CD1c-positive myeloid dendritic cell (primary cell): ENCODE data around the gene ENPP5.

Source experiments
- DNase-seq: peaks from one replicate; pipeline ENCODE4 v3.0.0-alpha.2; 2016; ENCODE audit errors: extremely low spot score

ENPP5 gene, protein sequence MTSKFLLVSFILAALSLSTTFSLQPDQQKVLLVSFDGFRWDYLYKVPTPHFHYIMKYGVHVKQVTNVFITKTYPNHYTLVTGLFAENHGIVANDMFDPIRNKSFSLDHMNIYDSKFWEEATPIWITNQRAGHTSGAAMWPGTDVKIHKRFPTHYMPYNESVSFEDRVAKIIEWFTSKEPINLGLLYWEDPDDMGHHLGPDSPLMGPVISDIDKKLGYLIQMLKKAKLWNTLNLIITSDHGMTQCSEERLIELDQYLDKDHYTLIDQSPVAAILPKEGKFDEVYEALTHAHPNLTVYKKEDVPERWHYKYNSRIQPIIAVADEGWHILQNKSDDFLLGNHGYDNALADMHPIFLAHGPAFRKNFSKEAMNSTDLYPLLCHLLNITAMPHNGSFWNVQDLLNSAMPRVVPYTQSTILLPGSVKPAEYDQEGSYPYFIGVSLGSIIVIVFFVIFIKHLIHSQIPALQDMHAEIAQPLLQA

DNA sequence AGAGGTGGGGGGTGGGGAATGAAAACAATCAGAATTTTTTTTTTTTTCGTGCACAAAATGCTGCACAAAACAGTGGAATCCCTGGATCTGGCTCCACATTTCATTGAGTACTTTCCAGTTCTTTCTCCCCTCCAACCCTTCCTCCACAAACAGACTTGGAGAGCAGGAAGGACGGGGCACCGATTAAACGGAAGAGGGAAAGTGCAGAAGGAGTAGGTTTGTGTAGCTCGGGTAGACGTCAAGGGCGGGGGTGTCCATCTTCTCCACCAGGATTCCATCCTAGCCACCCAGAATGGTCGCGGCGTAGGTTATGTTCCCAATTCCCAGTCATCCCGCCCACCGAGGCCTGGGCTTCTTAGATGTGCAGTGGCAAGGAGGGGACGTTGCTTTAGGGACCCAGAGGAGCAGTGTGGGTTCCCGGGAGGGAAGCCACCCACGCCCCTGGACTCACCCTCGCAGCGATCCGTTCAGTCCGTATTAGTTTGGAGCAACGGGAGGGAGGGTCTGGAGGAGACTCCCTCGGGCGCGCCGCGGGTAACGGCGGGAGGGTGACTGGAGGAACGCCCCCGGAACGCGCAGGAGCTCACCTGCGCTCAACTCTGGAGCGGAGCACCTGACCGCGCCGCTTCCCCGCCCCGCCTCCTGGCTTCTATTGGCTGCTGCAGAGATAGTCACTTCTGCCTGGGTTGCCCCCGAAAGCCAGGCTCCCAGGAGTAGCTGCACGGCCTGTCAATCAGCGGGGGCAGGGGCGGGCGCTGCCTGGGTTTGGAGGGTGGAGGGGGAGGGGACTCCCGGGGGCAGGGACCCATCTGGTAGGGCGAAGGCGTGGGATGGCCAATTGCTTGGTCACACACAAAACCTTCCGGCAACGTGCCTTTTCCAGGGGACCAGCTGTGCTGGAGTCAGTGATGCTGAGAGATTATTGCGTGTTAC is at the start of gene ENPP5:
Gene ENPP5 (minus strand): TSS at position 624 of the 933 bp plus-strand sequence. CDS start 2,718 bp downstream, outside the sequence.
- DNase-seq = peak; percentile 44

DNA sequence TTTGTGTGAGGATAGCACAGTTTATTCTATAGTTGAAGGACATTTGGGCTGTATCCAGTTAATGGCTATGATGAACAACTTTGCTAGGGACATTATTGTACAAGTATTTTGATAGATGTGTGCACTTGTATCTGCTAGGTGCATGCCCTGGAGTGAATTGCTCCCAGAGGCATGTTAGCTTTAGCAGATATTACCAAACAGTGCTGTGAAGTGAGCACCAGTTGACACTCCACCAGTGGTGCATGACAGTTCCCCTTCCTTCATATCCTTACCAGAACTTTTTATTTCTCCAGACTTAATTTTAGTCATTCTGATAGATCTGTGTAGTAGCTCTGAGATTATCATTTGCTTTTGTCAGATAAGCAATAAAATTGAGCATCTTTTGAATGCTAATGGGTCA is 48.9 kb upstream of the ENPP5 start:
- DNase-seq = no peak

DNA sequence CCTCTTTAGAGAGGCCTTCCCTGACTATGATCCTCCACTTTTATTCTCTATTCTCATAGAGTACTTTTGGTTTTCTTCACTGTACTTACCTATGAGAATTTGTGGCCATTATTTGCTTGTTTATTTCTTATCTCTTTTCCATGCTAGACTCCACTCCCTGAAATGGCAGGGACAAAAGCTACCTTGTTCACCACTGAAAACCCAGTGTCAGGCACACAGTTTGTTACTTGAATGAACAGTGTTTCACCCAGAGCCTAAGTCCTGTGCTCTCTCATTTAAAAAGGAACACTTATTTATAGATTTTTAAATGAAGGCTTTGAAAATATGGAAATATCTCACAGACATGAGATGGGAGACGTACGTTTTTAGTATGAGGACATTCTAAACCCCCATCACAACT is 47.7 kb upstream of the ENPP5 start:
- DNase-seq = no peak

DNA sequence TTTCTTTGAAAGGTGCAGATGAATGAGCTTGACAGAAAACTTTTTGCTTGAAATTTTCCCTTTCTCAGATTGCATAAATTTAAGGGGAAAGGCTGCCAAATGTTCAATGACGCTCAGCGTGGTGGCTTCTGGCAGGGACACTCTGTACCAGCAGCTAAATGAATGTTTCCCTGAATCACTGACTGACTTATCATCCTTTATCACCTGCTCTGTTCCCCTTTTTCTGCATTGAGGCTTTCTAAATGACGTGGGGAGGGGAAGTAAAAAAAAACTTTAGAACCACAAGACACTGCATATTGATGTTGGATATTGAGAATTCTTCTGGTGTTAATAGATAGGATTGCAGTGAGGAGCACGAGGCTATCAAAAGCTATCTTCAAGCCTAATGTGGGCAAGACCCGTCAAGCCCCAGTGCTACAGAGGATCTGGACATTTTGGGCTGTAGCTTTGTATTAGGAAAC is 46.9 kb upstream of the ENPP5 start:
- DNase-seq = peak; percentile 50

DNA sequence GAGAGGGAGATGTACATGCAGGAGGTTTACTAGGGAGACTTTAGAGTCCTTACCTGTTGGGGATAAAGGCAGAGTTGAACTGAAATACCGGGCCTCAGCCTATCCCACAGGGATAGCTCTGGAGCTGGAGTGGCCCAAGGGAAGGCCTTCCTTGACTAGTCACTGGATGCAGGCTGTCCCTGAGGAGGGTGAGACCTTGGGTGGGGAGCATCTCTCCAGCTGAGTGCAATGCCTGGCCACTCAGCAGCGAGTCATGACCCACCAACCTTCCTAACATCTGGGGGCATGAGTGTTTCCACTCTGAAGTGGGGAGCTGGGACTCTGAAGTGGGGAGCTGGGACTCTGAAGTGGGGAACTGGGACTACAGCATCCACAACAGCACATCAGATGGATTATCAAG is 46.1 kb upstream of the ENPP5 start:
- DNase-seq = no peak

DNA sequence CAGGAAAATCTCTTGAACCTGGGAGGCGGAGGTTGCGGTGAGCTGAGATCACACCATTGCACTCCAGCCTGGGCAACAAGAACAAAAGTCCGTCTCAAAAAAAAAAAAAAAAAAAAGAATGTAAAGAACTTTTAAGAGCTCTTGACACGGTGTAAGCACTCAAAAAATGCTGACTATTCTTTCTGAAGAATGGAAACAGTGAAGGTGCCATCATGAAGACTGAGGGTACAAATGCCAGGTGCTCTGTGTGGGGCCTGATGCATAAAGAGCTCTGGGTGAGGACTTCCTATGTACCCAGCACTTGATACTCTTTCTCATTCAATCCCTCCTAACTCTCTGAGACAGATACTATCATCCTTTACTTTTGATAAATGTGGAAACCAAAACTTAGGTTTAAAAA is 45.0 kb upstream of the ENPP5 start:
- DNase-seq = no peak

DNA sequence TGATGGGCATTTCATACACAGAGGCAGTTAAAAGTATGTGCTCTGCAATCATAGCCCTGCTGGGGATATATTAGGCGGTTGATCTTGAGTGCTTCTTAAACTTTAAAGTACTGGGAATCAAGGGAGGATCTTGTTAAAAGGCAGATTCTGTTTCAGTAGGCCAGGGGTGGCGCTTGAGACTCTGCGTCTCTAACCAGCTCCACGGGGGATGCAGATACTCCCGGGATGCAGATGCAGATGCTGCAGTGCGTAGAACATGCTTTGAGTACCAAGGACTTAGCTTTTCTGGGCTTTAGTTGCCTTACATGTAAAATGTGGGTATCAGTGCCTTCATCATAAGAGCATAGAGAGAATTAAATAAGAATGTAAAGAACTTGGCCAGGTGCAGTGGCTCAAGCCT is 44.4 kb upstream of the ENPP5 start:
- no peak for DNase-seq

DNA sequence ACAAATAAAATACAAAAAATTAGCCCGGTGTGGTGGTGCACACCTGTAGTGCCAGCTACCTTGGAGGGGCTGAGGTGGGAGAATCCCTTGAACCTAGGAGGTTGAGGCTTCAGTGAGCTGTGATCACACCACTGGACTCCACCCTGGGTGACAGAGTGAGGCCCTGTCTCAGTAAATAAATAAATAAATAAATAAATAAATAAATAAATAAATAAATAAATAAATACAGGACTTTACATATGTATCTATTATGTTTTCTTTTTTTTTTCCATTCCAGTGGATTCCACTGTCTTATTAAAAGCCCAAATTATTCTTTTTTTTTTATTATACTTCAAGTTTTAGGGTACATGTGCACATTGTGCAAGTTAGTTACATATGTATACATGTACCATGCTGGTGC is 41.1 kb upstream of the ENPP5 start:
- DNase-seq = no peak

DNA sequence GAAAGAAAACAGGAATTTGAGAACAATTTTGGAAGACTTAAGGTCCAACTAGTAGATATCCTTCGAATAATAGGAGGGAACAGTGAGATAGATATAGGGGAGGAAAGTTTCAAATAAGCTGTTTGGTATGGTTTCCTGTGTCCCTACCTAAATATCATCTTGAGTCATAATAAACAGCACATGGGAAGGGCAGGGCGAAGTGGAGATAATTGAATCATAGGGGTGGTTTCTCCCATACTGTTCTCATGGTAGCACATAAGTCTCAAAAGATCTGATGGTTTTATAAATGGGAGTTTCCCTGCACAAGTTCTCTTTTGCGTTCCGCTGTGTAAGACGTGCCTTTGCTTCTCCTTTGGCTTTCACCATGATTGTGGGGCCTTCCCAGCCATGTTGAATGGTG is 39.5 kb upstream of the ENPP5 start:
- no peak for DNase-seq

DNA sequence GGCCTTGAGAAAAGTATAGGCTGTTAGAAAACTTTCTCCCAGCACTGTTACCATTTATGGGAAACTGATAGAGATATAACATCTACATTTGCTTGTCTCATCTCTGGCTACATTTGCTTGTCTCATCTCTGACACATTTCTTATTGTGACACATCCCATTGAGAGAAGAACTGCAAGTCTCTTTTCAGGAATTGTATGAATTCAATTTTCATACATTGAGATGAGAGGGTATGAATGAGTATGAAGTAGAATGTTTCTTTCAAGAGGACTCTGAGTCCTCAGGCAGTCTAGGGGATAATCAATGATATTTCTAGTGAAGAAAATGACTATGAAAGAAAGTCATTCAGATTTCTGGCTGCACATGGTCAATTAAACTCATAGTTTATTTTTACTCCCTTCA is 37.5 kb upstream of the ENPP5 start:
- no peak for DNase-seq

DNA sequence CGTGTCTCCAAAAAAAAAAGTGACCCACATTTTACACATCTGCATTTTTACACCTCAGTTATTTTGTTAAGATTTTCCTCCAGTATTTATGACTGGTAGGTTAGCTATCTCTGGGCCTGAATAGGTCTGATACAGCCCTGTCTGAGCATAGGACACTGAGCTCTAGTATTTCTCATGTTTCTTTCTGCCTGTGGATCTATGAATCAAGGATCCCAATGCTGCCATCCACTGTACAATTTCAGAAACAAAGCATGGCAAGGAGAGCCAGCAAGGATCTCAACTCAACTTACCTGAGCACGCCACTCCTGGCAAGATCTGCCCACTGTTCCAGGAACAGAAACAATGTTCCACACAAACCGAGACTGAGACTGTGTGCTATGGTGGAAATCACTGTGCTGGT is 36.4 kb upstream of the ENPP5 start:
- no peak for DNase-seq

DNA sequence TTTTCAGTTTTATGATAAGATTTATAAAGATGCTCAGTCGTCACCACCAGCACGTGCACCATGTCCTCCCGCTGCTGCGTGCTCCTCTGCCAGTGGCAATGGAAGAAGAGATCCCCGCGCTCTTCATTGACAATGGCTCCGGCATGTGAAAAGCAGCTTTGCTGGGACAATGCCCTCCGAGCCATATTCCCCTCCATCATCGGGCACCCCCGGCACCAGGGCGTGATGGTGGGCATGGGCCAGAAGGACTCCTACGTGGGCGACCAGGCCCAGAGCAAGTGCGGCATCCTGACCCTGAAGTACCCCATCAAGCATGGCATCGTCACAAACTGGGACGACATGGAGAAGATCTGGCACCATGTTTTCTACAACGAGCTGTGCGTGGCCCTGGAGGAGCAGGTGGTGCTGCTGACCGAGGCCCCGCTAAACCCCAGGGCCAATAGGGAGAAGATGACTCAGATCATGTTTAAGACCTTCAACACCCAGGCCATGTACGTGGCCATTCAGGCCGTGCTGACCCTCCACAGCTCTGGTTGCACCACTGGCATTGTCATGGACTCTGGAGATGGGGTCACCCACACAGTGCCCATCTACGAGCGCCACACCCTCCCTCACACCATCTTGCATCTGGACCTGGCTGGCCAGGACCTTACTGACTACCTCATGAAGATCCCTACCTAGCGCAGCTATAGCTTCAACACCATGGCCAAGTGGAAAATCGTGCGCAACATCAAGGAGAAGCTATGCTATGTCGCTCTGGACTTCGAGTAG is 34.3 kb upstream of the ENPP5 start:
- DNase-seq = no peak

DNA sequence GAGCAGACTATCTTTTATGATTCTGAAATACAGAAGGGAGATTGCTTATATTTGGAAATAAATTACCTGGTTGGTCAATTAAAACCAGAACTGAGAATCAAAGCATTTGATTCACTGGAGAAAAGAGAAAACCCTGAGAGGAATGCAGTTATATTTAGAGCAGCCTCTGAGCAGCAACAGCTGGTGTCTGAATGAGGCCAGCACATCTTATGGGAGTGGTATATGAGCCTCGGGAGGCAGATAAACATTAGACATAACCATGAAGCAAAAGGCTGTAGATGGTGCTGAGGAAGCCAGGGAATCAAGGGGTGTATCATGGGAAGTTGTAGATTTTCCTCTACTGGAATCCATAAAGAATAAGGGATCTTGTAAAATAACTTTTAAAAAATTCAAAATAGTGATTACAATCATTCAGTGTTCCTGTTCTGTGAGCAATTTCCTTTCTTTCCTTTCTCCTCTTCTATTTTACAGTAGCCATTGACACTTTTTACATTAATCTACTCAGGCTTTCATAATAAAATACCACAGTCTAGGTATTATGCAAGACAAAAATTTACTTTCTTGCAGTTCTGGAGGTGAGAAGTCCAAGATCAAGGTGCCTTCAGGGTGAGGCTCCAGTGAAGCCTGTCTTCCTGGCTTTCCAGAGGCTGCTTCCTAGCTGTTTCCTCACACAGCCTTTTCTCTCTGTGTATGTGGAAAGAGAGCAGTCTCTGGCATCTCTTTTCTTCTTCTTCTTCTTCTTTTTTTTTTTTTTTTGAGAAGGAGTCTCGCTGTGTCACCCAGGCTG is 32.8 kb upstream of the ENPP5 start:
- no peak for DNase-seq

DNA sequence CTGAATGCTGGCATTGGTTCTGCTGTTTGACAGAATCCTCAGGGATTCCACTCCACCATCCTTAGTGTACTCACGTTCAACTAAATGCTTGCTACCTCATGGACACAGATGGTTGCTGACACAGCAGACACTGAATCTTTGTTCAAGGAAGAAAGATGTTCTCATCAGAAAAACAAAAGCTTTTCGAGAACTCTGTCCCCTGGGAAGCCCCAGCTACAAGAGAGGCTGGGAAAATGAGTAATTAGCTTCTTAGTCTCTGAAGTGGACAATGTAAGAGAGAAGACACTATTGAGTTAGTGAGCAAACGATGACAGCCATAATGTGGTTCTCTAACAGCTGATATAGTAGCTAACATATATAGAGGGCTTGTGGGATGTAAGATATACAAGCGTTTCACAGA is 30.9 kb upstream of the ENPP5 start:
- no peak for DNase-seq

DNA sequence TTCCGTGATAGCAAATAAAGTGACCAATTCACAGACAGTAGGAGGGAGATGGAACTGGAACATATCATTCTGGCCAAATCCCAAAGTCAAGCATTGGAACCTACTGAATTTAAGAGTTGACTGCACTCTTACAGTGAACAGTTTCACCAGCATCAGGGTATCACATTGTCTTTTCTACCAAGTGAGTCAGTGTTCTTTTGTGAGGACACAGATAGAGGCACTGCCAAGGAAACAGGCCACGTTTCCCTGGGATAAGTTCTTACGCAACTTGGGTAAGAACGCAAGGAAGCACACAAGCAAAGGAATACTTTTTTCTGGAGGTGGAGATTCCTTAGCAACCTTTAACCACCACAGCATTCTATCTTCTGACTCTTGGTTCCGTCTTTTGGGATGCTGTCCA is 28.6 kb upstream of the ENPP5 start:
- no peak for DNase-seq

DNA sequence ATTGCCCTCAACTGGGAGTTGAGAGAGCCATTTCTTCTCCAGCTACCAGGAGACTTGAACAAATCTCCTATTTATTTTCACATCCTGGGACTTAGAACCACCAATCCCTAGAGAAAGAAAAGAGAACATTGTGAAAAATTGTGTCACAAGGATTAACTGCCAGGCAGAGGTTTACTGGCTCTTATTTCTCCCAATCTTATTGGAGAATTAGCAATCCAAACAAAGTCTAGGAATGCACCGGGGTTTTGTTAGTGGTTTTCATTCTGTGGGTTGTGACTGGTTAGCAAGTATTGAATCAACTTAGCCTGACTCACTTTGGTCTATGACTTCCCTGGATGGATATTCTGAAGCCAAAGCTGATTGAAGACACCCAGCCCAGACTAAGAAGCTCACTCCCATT is 21.2 kb upstream of the ENPP5 start:
- DNase-seq = no peak

DNA sequence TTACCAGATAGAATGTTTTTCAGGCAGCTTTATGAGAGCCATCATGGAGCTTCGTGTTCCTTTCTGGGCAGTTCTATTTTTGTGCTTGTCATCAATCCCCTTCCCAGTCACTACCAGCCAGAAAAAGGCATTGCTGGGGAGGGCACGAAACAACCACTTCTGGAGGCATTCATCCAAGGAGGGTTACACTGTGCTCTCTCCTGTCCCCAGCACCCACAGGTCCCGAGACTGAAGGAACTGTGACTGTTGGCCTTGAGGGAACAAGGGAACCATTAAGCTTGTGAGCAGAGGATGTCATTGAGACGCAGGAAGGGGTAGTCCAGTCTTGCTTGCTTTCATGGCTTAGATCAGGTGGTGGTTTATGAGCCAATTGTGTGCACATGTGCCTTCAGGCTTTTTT is 20.1 kb upstream of the ENPP5 start:
- no peak for DNase-seq

DNA sequence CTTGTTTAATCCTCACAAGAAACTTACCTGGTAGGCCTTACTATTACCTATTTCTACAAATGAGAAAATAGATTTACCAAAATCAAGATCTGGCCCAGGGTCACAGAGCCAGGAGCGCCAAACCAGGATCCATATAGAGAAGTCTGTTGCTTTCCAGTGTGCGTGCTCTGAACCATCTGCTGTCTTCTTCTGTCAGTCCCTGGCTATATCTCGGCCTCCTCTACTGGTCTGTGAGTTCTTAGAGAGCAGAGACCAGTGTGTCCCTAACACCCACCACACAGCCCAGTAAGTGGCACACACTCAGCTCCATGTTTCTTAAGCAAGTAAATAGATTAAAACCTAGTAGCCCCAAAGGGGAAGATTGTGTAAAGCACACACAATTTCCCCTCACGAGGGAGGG is 18.9 kb upstream of the ENPP5 start:
- DNase-seq = no peak

DNA sequence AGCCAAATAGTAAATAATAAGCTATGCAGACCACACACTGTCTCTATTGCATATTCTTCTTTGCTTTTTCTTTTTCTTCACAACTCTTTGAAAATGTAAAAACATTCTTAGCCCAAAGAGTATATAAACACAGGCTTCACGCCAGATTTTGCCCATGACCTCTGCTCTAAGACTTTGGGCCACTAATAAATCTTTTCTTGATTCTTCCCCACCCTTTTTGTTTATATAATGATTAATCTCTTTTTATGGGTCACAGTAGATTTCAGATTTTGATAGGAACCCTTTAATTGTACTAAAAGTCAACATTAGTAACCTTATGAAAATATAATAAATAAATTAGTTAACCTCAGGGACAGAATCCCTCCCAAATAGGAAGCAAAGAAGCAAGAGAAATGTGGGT is 15.8 kb upstream of the ENPP5 start:
- no peak for DNase-seq

DNA sequence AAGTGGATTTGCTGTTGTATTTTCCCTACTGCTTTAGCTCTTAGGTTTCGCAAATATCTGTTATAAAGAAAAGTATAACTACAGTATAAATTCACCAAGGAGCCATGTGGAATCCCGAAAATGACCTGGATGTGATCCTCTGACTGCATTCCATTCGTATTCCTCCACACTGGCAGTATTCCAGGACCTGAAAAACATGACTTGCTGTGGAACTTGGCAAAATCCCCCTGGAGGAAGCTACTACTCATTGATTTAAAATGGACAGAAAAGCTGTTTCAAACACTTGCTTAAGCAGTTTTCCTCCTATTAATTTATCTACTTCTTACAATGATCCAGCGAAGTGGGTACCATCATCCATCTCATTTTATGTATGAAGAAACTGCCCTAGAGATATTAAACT is 13.3 kb upstream of the ENPP5 start:
- DNase-seq = no peak

DNA sequence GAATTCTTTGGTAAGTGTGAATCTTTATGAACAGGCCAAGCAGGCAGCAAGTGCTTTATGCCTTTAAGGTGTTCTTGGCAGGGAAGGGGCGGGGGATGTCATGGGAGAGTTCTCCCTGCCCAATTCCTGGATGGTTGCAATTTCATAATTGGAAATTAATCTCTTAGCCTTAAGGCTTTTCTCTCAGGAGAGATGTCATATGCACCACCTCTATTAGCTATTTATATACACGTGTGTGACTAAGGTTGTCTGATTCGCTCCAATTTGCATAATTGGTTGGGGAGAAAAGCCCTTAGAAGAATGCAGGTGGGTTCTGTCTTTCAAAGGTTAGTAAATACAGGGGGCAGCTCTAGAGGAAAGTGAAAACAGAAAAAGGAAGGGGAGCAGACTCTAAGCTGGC is 5.2 kb upstream of the ENPP5 start:
- no peak for DNase-seq
